Measurements from ENCODE around the gene XRCC4. TPM values are rescaled to one million over a fixed set of nuclear protein-coding genes. Genes with fewer than 3 reads are reported as not detected.

XRCC4 gene
- total and polyA plus RNA-seq, 9 of the 15 experiments (the other 6 are each of a cell fraction or from before 2014, with no cell fraction given), result 13.6 to 61.6 (median 22.4) TPM

DNA sequence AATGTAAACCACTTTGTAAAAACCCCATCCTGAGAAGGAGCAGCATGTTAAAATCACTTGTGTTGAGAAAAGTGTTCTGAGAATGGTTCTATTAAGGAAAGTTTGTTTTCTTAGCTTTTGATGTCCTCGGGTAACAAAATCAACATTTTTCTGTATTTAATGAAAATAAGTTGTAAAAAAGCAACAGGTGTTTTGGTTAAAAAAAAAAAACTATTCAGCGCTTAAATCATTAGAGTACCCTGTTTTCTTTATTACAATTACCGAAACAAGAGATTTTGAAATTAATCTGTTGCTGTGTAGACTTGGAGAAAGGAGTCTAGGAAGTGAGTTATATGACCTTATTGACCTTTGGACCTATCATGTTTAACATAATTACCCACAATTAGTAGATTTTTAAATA, 167.7 kb downstream of the XRCC4 start (continued):
- TF ChIP-seq PKNOX1 (IDR thresholded peaks at IDR 0.05), result no peak
- no peak for TF ChIP-seq ARID3A (IDR thresholded peaks at IDR 0.05; ENCODE audit: borderline replicate concordance, low read depth, low read length)
- TF ChIP-seq, protein P1, sequence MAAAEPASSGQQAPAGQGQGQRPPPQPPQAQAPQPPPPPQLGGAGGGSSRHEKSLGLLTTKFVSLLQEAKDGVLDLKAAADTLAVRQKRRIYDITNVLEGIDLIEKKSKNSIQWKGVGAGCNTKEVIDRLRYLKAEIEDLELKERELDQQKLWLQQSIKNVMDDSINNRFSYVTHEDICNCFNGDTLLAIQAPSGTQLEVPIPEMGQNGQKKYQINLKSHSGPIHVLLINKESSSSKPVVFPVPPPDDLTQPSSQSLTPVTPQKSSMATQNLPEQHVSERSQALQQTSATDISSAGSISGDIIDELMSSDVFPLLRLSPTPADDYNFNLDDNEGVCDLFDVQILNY (CRISPR knock-in tag; IDR thresholded peaks at IDR 0.05), result no peak
- TF ChIP-seq SIX5 (IDR thresholded peaks at IDR 0.05; ENCODE audit: borderline replicate concordance in 1 of 2, insufficient read depth in 1 of 2, low read depth in 1 of 2, low read length in 2 of 2), result no peak

GRCh38 chr5:83246071-83246470, 168.7 kb downstream of the XRCC4 start:
- no TSS peak for BruUV-seq (replicated peaks)
- H3K27ac ChIP-seq (ENCODE audit: extremely low read depth, low read depth, low read length), result no peak overlapping the region
- in situ Hi-C loops (cut with MboI) (no loop called here), intact Hi-C loops (cut with micrococcal nuclease) (no loop called here)
- H3K9me3 ChIP-seq (replicated peaks; ENCODE audit: control insufficient read depth, insufficient read depth, low read depth, low read length), result no peaks in the 10 kb centered on the region
- H3K4me2 ChIP-seq (ENCODE audit: insufficient read depth, low read length), result no peak overlapping the region
- no peaks in the 10 kb centered on the region for H3K36me3 ChIP-seq (ENCODE audit: control insufficient read depth, insufficient read depth, low read length)
- no peak overlapping the region for H3K9ac ChIP-seq (ENCODE audit: insufficient read depth in 1 of 2, low read depth in 2 of 2, low read length in 2 of 2)
- ChIA-PET POLR2A (no interaction called here), CTCF (ENCODE audit: low intra/inter-chr PET ratio) (no interaction called here)
- no peak for FAIRE-seq
- no peaks in the 10 kb centered on the region for H3K9me1 ChIP-seq (ENCODE audit: control insufficient read depth, insufficient read depth, low read length)
- 47% methylated on average over 1 of the region's 1 CpG for WGBS (ENCODE audit: insufficient coverage, low coverage, missing lambda C conversion rate)
- H3K79me2 ChIP-seq (ENCODE audit: control insufficient read depth, insufficient read depth, low read length), result no peaks in the 10 kb centered on the region
- no peaks in the 10 kb centered on the region for H3K4me1 ChIP-seq (replicated peaks in 1 of 2; ENCODE audit: control insufficient read depth in 2 of 2, insufficient read depth in 2 of 2, low read length in 2 of 2)
- no peaks in the 10 kb centered on the region for H3K27me3 ChIP-seq (ENCODE audit: control insufficient read depth in 2 of 2, insufficient read depth in 2 of 2, low read length in 2 of 2)
- no peaks in the 10 kb centered on the region for H4K20me1 ChIP-seq (replicated peaks; ENCODE audit: control insufficient read depth, insufficient read depth, low read length)
- no peak overlapping the region for H2AFZ ChIP-seq (ENCODE audit: low read depth, low read length)
- DNase-seq (ENCODE audit: extremely low read depth in 1 of 4, low spot score in 3 of 4), result no peak
- H3K4me3 ChIP-seq, result no peak overlapping the region
- no peak for ATAC-seq
- TF ChIP-seq NKRF (IDR thresholded peaks at IDR 0.05; ENCODE audit: borderline replicate concordance) (no peak), ZNF551 (CRISPR knock-in tag; IDR thresholded peaks at IDR 0.05) (no peak)
